K562 (cell line): ENCODE data around the gene DDX39A. TPM values are rescaled to one million over a fixed set of nuclear protein-coding genes. Genes with fewer than 3 reads are reported as not detected.

Source experiments
- ASH1L ChIP-seq: fragments of 450-650 bp; IDR thresholded peaks from 2 replicates; pipeline ENCODE4 v1.6.1; 2018; ENCODE audit warnings: borderline replicate concordance, mild to moderate bottlenecking, low read depth; ENCODE audit not compliant: partially characterized antibody
- CTBP1 ChIP-seq: fragments of 450-650 bp; IDR thresholded peaks from 2 replicates; pipeline ENCODE4 v1.6.1; 2016; ENCODE audit warnings: borderline replicate concordance
- DDX20 ChIP-seq: fragments of 450-650 bp; IDR thresholded peaks from 2 replicates; pipeline ENCODE4 v1.6.1; 2016; ENCODE audit warnings: missing genetic modification characterization, low read depth, mild to moderate bottlenecking, missing compliant biosample characterization, moderate library complexity
- GABPA ChIP-seq: fragments of 200-800 bp; sonication (Bioruptor generic); conservative IDR thresholded peaks from 2 replicates; pipeline ENCODE4 v1.6.1; 2016; ENCODE audit warnings: low read depth, missing genetic modification characterization, missing compliant biosample characterization
- KLF13 ChIP-seq: fragments of 450-650 bp; IDR thresholded peaks from 2 replicates; pipeline ENCODE4 v1.6.1; 2016; ENCODE audit warnings: missing genetic modification characterization, low read depth, mild to moderate bottlenecking, missing compliant biosample characterization, moderate library complexity, borderline replicate concordance
- MYNN ChIP-seq, 2 experiments: sonication (generic); formaldehyde crosslinking in 1 of 2; IDR thresholded peaks; 2 replicates each; pipeline versions ENCODE4 v1.5.0 to v1.6.1; 2016 to 2020; ENCODE audit warnings: antibody characterized with exemption in 1 of 2, missing genetic modification reagents in 1 of 2
- POLR2AphosphoS5 ChIP-seq: IDR thresholded peaks from 2 replicates; pipeline ENCODE4 v1.6.1; 2011; ENCODE audit warnings: mild to moderate bottlenecking, low read depth, low read length, moderate library complexity; ENCODE audit not compliant: control insufficient read depth, insufficient read depth
- TARDBP ChIP-seq: fragments of 450-650 bp; IDR thresholded peaks from 2 replicates; pipeline ENCODE4 v1.6.1; 2016
- TEAD1 ChIP-seq, 2 experiments: fragments of 450-650 bp in 1 of 2; sonication (generic) in 1 of 2; formaldehyde crosslinking; IDR thresholded peaks; 2 replicates each; pipeline versions ENCODE4 v1.4.0 to v1.8.0; 2020 to 2022; ENCODE audit warnings: mild to moderate bottlenecking in 2 of 2, missing genetic modification reagents in 1 of 2
- YY1 ChIP-seq, 3 experiments: IDR thresholded peaks; 2 replicates each; pipeline ENCODE4 v1.6.1; 2011; ENCODE audit warnings: low read length in 2 of 3, mild to moderate bottlenecking in 2 of 3, moderate library complexity in 2 of 3, borderline replicate concordance in 1 of 3, control low read depth in 1 of 3, low read depth in 1 of 3; ENCODE audit not compliant: insufficient read depth in 3 of 3, insufficient replicate concordance in 2 of 3, control insufficient read depth in 1 of 3, insufficient read length in 1 of 3; ENCODE audit errors: extremely low read depth in 1 of 3
- ZBTB7A ChIP-seq: IDR thresholded peaks from 2 replicates; pipeline ENCODE4 v1.6.1; 2011; ENCODE audit warnings: low read depth, mild to moderate bottlenecking, low read length, moderate library complexity, borderline replicate concordance; ENCODE audit not compliant: control insufficient read depth
- ZNF121 ChIP-seq: sonication (generic); formaldehyde crosslinking; conservative IDR thresholded peaks from 2 replicates; pipeline ENCODE4 v1.8.0; 2022; ENCODE audit warnings: missing genetic modification reagents
- ZNF175 ChIP-seq: fragments of 200-800 bp; sonication (Bioruptor generic); IDR thresholded peaks from 2 replicates; pipeline ENCODE4 v1.6.1; 2016; ENCODE audit warnings: low read depth, mild to moderate bottlenecking, missing genetic modification characterization, missing compliant biosample characterization
- ZNF197 ChIP-seq: fragments of 200-800 bp; sonication (Bioruptor generic); IDR thresholded peaks from 2 replicates; pipeline ENCODE4 v1.6.1; 2016; ENCODE audit warnings: low read depth, missing genetic modification characterization, missing compliant biosample characterization
- ZNF586 ChIP-seq: fragments of 450-650 bp; formaldehyde crosslinking; conservative IDR thresholded peaks from 2 replicates; pipeline ENCODE4 v1.4.0; 2020; ENCODE audit warnings: mild to moderate bottlenecking, moderate library complexity
- ZNF77 ChIP-seq: fragments of 250-450 bp; sonication (Bioruptor Pico); IDR thresholded peaks from 2 replicates; pipeline ENCODE4 v1.5.0; 2020
- polyA plus RNA-seq, 8 experiments: library from polyadenylated mRNA; depleted of rRNA in 4 of 8; stranded (reverse) in 5 of 8; unstranded in 3 of 8; fragments of >200 nt; fragmentation: Nextera tagmentation in 2 of 8; fragmentation: Illumina TruSeq in 1 of 8; extraction: Ambion mirVana in 2 of 8; extraction: Trizol in 1 of 8; gene quantifications; 2 replicates each; pipeline versions ENCODE4 v1.2.1 to v1.2.3, GENCODE V29; 2011 to 2014; ENCODE audit warnings: inconsistent platforms in 1 of 8, missing spikeins in 1 of 8
- total RNA-seq, 7 experiments: library from RNA; depleted of rRNA in 6 of 7; stranded (reverse); fragments of >200 nt in 6 of 7; fragmentation: Illumina TruSeq in 2 of 7; extraction: Trizol in 2 of 7; gene quantifications; 2 replicates each; pipeline versions ENCODE4 v1.2.1 to v1.2.3, GENCODE V29; 2011 to 2021; ENCODE audit warnings: low replicate concordance in 1 of 7
- TF ChIP-seq, protein P1 (sequence below): sonication (generic); formaldehyde crosslinking; IDR thresholded peaks from 2 replicates; pipeline ENCODE4 v1.8.1; 2023; ENCODE audit warnings: mild to moderate bottlenecking, missing genetic modification reagents
- TF ChIP-seq, protein P2 (sequence below): fragments of 250-450 bp; sonication (Bioruptor Pico); IDR thresholded peaks from 2 replicates; pipeline ENCODE4 v1.5.0; 2021; ENCODE audit warnings: mild to moderate bottlenecking, borderline replicate concordance
- TF ChIP-seq, protein P3 (sequence below): fragments of 450-650 bp; IDR thresholded peaks from 2 replicates; pipeline ENCODE4 v1.7.1; 2018; ENCODE audit warnings: mild to moderate bottlenecking, low read depth; ENCODE audit not compliant: partially characterized antibody

DDX39A gene
- total and polyA plus RNA-seq, 9 of the 15 experiments (the other 6 are each of a cell fraction or from before 2014, with no cell fraction given), result 90.3 to 250 (median 188) TPM

DNA sequence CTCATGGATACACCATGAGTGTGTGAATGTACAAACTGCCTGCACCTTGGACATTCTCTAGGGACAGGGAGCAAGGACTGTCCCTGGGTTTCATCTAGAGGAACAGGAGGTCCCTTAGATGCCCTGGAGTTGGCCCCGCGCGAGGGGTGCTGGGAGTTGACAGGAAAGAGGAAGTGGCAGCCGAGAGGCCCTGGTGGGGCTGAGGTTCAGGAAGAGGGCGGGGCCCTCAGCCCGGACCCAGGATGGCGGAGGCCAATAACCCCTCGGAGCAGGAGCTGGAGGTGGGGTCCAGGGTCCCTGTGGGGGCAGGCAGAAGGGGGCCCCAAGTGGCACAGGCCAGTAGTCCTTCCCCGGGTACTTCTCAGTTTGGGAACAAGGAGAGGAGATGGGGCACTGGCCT, 20.9 kb upstream of the DDX39A start (continued):
- TF ChIP-seq CTBP1 (peak; percentile 66; the same call in 1 of the 2 replicates), DDX20 (tag) (no peak), ZNF175 (CRISPR knock-in tag) (peak; percentile 68; the same call in 1 of the 2 replicates), MYNN (IDR thresholded peaks at IDR 0.05) (peak; percentile 28; the same call in 1 of the 2 replicates), MYNN (CRISPR knock-in tag; IDR thresholded peaks at IDR 0.05) (no peak), TEAD1 (CRISPR knock-in tag; IDR thresholded peaks at IDR 0.05) (peak; percentile 15 to 60; a peak in 2 of 4 replicates), ZNF586 (CRISPR knock-in tag) (no peak), POLR2AphosphoS5 (peak; percentile 34; the same call in 1 of the 2 replicates), KLF13 (tag) (0 out of 2 replicates have a peak, but pooled peaks have one; percentile 47), YY1 (IDR thresholded peaks at IDR 0.05; ENCODE audit: borderline replicate concordance in 1 of 3, control insufficient read depth in 1 of 3, extremely low read depth in 1 of 3, insufficient read depth in 3 of 3, insufficient read length in 1 of 3, insufficient replicate concordance in 2 of 3, low read depth in 1 of 3, low read length in 2 of 3) (peak in 2 of 3 experiments; percentile 54 to 80), ZNF121 (CRISPR knock-in tag) (no peak), ZNF197 (peak; percentile 81), ASH1L (no peak), ZBTB7A (peak; percentile 71; the same call in 1 of the 2 replicates), ZNF77 (CRISPR knock-in tag) (no peak), TARDBP (0 out of 2 replicates have a peak, but pooled peaks have one; percentile 38), GABPA (peak; percentile 80)
- TF ChIP-seq, protein P1, sequence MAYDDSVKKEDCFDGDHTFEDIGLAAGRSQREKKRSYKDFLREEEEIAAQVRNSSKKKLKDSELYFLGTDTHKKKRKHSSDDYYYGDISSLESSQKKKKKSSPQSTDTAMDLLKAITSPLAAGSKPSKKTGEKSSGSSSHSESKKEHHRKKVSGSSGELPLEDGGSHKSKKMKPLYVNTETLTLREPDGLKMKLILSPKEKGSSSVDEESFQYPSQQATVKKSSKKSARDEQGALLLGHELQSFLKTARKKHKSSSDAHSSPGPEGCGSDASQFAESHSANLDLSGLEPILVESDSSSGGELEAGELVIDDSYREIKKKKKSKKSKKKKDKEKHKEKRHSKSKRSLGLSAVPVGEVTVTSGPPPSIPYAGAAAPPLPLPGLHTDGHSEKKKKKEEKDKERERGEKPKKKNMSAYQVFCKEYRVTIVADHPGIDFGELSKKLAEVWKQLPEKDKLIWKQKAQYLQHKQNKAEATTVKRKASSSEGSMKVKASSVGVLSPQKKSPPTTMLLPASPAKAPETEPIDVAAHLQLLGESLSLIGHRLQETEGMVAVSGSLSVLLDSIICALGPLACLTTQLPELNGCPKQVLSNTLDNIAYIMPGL (CRISPR knock-in tag), result no peak
- TF ChIP-seq, protein P2, sequence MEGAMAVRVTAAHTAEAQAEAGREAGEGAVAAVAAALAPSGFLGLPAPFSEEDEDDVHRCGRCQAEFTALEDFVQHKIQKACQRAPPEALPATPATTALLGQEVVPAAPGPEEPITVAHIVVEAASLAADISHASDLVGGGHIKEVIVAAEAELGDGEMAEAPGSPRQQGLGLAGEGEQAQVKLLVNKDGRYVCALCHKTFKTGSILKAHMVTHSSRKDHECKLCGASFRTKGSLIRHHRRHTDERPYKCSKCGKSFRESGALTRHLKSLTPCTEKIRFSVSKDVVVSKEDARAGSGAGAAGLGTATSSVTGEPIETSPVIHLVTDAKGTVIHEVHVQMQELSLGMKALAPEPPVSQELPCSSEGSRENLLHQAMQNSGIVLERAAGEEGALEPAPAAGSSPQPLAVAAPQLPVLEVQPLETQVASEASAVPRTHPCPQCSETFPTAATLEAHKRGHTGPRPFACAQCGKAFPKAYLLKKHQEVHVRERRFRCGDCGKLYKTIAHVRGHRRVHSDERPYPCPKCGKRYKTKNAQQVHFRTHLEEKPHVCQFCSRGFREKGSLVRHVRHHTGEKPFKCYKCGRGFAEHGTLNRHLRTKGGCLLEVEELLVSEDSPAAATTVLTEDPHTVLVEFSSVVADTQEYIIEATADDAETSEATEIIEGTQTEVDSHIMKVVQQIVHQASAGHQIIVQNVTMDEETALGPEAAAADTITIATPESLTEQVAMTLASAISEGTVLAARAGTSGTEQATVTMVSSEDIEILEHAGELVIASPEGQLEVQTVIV (CRISPR knock-in tag), result no peak
- TF ChIP-seq, protein P3, sequence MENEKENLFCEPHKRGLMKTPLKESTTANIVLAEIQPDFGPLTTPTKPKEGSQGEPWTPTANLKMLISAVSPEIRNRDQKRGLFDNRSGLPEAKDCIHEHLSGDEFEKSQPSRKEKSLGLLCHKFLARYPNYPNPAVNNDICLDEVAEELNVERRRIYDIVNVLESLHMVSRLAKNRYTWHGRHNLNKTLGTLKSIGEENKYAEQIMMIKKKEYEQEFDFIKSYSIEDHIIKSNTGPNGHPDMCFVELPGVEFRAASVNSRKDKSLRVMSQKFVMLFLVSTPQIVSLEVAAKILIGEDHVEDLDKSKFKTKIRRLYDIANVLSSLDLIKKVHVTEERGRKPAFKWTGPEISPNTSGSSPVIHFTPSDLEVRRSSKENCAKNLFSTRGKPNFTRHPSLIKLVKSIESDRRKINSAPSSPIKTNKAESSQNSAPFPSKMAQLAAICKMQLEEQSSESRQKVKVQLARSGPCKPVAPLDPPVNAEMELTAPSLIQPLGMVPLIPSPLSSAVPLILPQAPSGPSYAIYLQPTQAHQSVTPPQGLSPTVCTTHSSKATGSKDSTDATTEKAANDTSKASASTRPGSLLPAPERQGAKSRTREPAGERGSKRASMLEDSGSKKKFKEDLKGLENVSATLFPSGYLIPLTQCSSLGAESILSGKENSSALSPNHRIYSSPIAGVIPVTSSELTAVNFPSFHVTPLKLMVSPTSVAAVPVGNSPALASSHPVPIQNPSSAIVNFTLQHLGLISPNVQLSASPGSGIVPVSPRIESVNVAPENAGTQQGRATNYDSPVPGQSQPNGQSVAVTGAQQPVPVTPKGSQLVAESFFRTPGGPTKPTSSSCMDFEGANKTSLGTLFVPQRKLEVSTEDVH, result peak; percentile 51
